ENCODE results near the gene KRT31. TPM values are rescaled to one million over a fixed set of nuclear protein-coding genes. Genes with fewer than 3 reads are reported as not detected.

The KRT31 gene
- total and polyA plus RNA-seq, 2 donors (not counting 1 experiment from before 2014, with no cell fraction given) = not detected

- Histone ChIP-seq H3K4me2 (replicated peaks; ENCODE audit: low read depth, low read length, poor library complexity, severe bottlenecking) (no peak overlapping the region), H3K27ac (ENCODE audit: low read length in 2 of 2) (no peak overlapping the region), H3K27me3 (replicated peaks in 1 of 4; ENCODE audit: control extremely low read depth in 1 of 4, control insufficient read depth in 3 of 4, insufficient read depth in 4 of 4, low read length in 3 of 4) (peaks cover 0 to 4% (median 2%) of the 10 kb centered on the region in 4 experiments), H3K79me2 (ENCODE audit: control insufficient read depth, insufficient read depth, low read length) (no peaks in the 10 kb centered on the region), H3K36me3 (replicated peaks in 1 of 2; ENCODE audit: control extremely low read depth in 1 of 2, control insufficient read depth in 1 of 2, extremely low read depth in 1 of 2, insufficient read depth in 2 of 2, low read length in 1 of 2) (no peaks in the 10 kb centered on the region), H3K4me3 (ENCODE audit: control extremely low read depth in 1 of 5, extremely low read depth in 1 of 5, insufficient read depth in 1 of 5, low read depth in 2 of 5, low read length in 4 of 5) (no peak overlapping the region), H3K4me1 (ENCODE audit: control insufficient read depth in 2 of 2, insufficient read depth in 2 of 2, low read length in 2 of 2) (no peaks in the 10 kb centered on the region), H3K9me3 (ENCODE audit: control extremely low read depth in 1 of 3, control insufficient read depth in 2 of 3, insufficient read depth in 1 of 3, low read length in 2 of 3) (no peaks in the 10 kb centered on the region), H3K9ac (ENCODE audit: low read length) (no peak overlapping the region), H4K20me1 (ENCODE audit: control insufficient read depth, insufficient read depth, low read length, poor library complexity, severe bottlenecking) (no peaks in the 10 kb centered on the region), H2AFZ (ENCODE audit: insufficient read depth, low read depth, low read length, poor library complexity, severe bottlenecking) (no peak overlapping the region)
- Mint-ChIP-seq H3K4me3 (no peak overlapping the region), H3K9me3 (ENCODE audit: insufficient read depth) (no peaks in the 10 kb centered on the region), H3K27me3 (peaks cover 23% of the 10 kb centered on the region), H3K27ac (no peak overlapping the region), H3K4me1 (peaks cover 2% of the 10 kb centered on the region)
- intact Hi-C loops (cut with micrococcal nuclease) = no loop called here
- no peak for ATAC-seq (ENCODE audit: low read depth)
- POLR2A ChIA-PET = no interaction called here
- WGBS (ENCODE audit: insufficient coverage) = 76% methylated on average over 7 of the region's 7 CpGs
- TF ChIP-seq EZH2 (IDR thresholded peaks at IDR 0.05; ENCODE audit: borderline replicate concordance, insufficient read depth, low read depth, low read length, poor library complexity, severe bottlenecking) (no peak), CTCF (IDR thresholded peaks at IDR 0.05) (no peak)
- CTCF ChIA-PET = no interaction called here
- DNase-seq = no peak
Observed at GRCh38 chr17:41429667-41430066, 32.3 kb upstream of the KRT31 start.

- no peaks in the 10 kb centered on the region for H3K36me3 ChIP-seq (replicated peaks in 1 of 2; ENCODE audit: control extremely low read depth in 1 of 2, control insufficient read depth in 1 of 2, extremely low read depth in 1 of 2, insufficient read depth in 2 of 2, low read length in 1 of 2)
- POLR2A ChIA-PET = no interaction called here
- no peaks in the 10 kb centered on the region for H3K79me2 ChIP-seq (ENCODE audit: control insufficient read depth, insufficient read depth, low read length)
- no peaks in the 10 kb centered on the region for H4K20me1 ChIP-seq (ENCODE audit: control insufficient read depth, insufficient read depth, low read length, poor library complexity, severe bottlenecking)
- H3K27ac ChIP-seq (ENCODE audit: low read length in 2 of 2) = no peak overlapping the region
- H3K4me1 Mint-ChIP-seq = peaks cover 2% of the 10 kb centered on the region
- H3K27me3 Mint-ChIP-seq = peaks cover 24% of the 10 kb centered on the region
- H3K4me3 Mint-ChIP-seq = no peak overlapping the region
- H3K27me3 ChIP-seq (replicated peaks in 1 of 4; ENCODE audit: control extremely low read depth in 1 of 4, control insufficient read depth in 3 of 4, insufficient read depth in 4 of 4, low read length in 3 of 4) = peaks cover 0 to 4% (median 2%) of the 10 kb centered on the region in 4 experiments
- H3K9me3 Mint-ChIP-seq (ENCODE audit: insufficient read depth) = no peaks in the 10 kb centered on the region
- no peak for DNase-seq
- no peak overlapping the region for H3K4me3 ChIP-seq (ENCODE audit: control extremely low read depth in 1 of 5, extremely low read depth in 1 of 5, insufficient read depth in 1 of 5, low read depth in 2 of 5, low read length in 4 of 5)
- ATAC-seq (ENCODE audit: low read depth) = no peak
- no peaks in the 10 kb centered on the region for H3K9me3 ChIP-seq (ENCODE audit: control extremely low read depth in 1 of 3, control insufficient read depth in 2 of 3, insufficient read depth in 1 of 3, low read length in 2 of 3)
- no peak overlapping the region for H3K4me2 ChIP-seq (replicated peaks; ENCODE audit: low read depth, low read length, poor library complexity, severe bottlenecking)
- intact Hi-C loops (cut with micrococcal nuclease) = no loop called here
- H3K9ac ChIP-seq (ENCODE audit: low read length) = no peak overlapping the region
- TF ChIP-seq EZH2 (IDR thresholded peaks at IDR 0.05; ENCODE audit: borderline replicate concordance, insufficient read depth, low read depth, low read length, poor library complexity, severe bottlenecking) (no peak), CTCF (IDR thresholded peaks at IDR 0.05) (no peak)
- CTCF ChIA-PET = no interaction called here
- no peak overlapping the region for H2AFZ ChIP-seq (ENCODE audit: insufficient read depth, low read depth, low read length, poor library complexity, severe bottlenecking)
- WGBS (ENCODE audit: insufficient coverage) = 70% methylated on average over 4 of the region's 4 CpGs
- H3K27ac Mint-ChIP-seq = no peak overlapping the region
- H3K4me1 ChIP-seq (ENCODE audit: control insufficient read depth in 2 of 2, insufficient read depth in 2 of 2, low read length in 2 of 2) = no peaks in the 10 kb centered on the region
Observed at GRCh38 chr17:41428591-41429291, 31.3 kb upstream of the KRT31 start.

Measured in B cell (primary cell).